GM19043 (cell line): Measurements from ENCODE around the gene MOSPD3.
A peak's percentile ranks its signal among the peaks of the same experiment; 100 is the strongest.
"Not testable (repeated sequence)": the region's sequence is repeated elsewhere in the genome, so short reads cannot be mapped to it uniquely, and the experiment has no call there.

ENCODE experiments used
- ATAC-seq: cut with Tn5 transposase; IDR thresholded peaks from one replicate; pipeline ENCODE4 v1.9.1; 2021; ENCODE audit warnings: low read depth; ENCODE audit not compliant: unreplicated experiment

The MOSPD3 gene, protein sequence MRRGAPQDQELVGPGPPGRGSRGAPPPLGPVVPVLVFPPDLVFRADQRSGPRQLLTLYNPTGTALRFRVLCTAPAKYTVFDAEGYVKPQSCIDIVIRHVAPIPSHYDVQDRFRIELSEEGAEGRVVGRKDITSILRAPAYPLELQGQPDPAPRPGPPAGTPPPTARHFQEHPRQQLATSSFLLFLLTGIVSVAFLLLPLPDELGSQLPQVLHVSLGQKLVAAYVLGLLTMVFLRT

DNA sequence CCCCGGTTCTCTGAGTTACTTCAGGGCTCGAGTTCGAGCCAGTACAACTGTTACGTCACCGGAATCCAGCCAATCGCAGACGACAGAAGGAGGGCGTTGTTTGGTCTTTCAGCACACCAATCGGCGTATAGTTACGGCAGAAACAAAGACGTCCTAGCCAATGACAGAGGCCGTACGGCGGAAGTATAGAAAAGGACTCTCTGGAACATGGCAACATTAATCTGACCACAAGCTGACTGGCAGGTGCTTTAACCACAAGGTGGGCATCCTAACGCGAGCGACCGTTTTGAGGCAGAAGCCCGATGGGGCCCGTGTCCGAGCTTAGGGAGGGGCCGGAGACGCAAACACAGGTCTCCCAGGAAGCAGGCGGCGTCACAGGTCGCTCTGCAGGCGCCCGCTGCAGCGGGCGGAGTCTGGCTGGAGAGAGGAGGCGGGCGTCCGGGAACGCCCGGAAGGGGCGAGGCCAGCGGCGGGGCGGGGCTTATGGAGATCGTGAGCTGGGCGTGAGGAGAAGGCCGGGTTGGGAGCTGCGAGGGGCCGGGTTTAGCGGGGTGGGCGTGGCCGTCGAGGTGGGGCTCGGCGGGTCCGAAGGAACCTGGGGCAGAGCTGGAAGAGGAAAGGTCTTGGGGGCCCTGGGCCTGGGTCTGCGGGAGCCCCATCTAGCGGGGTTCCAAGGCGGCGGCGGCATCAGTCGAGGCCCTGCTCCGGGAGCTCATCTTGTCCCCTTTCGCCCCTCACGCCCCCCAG is at the start of gene MOSPD3:
Gene MOSPD3 (plus strand): TSS at position 558 of the 747 bp plus-strand sequence. CDS start 252 bp downstream, outside the sequence.
- ATAC-seq, result peak; percentile 92

DNA sequence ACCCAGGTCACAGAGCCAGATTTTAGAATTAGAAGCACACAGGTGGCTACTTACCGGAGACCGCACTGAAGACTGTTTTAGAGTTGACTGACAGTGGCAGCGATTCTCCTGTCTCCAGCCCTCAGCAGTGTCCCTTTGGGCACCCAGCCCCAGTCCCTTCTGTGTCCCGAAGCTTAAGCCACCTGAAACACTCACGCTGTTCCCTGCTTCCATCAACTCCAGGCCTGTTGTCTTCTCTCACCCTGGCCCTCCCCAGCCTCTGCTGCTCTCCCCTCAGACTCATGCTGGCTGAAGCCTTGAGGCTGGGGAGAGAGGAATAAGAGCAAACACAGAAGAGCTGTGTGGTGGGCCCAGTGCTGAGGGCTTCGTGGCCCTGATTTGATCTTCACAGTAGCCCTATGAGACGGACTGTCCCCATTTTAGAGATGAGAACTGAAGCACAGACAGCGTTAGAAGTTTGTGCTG is 49.2 kb upstream of the MOSPD3 start:
- no peak for ATAC-seq

DNA sequence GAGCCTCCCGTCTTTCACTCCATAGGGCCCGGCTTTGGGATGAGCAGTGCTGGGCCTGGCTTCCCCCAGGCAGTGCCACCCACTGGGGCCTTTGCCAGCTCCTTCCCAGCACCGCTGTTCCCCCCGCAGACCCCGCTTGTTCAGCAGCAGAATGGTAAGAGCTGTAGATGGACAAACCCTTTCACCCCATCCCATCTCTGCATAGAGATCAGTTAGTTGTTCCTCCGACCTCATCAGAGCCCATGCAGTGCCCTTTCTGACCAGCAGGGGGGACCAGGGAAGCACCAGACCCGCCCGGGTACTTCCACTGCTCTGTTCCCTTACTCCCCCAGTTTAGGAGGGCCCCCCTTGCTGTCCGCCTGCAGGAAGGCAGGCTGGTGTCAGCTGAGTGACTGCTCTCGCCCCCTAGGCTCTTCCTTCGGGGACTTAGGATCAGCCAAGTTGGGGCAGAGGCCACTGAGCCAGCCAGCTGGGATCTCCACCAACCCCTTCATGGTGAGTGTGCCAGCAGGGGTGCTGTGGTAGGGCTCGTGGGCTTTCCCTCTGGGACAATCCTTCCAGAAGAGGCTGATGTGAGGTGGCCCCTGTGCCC is 48.4 kb upstream of the MOSPD3 start:
- ATAC-seq, result no peak

DNA sequence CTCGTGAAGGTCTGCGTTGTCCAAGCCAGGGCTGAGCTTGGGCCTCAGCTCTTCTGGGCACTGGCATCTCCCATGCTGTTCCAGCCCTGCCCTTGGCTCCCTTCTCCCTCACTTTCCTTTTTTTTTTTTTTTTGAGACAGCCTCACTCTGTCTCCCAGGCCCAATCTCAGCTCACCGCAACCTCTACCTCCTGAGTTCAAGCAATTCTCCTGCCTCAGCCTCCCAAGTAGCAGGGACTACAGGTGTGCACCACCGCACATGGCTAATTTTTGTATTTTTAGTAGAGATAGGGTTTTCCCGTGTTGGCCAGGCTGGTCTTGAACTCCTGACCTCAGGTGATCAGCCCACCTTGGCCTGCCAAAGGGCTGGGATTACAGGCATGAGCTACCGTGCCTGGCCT is 47.9 kb upstream of the MOSPD3 start:
- ATAC-seq, result not testable (repeated sequence)

DNA sequence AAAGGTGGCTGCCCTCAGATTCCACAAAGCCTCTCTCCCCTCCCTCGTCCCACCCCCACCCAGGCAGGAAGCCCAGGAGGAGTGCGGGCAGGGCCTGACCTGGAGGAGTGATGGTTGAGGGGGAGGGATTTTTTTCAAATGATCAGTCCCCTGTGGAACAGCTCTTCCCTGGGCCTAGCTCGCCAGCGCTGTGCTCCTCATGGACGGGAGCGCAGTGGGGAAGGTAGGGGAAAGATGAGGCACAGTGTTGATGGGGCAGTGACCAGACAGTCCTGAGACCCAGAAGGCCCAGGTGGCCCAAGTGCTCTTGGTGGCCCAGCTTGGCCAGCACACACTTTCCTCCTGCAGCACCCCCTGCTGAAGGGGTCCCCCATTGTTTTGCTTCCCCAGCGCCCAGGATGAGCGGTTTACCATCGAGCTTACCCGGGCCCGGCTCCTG is 47.2 kb upstream of the MOSPD3 start:
- ATAC-seq, result no peak

DNA sequence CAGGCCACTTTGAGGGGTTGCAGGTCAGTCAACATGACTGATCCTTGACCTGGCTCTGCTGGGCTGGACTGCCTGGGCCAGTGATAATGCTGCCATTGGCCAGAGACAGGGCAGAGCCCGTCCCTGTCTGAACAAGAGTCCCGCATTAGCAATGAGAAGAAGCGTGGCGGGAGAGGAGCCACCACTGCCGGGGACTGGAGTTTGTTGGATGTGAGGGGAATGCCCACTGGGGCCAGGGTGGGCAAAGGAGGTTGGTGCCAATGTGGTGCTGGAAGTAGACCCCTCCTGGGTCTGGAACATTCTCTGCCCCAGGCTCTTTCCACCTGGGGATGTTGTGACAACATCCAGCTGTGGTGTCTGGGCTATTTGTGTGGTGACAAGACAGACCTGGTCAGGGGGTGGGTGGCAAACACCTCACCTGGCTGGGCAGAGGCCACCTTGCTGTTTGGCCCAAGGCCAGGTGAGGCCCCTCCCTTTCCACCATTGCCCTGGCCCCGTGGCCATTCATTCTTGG is 46.3 kb upstream of the MOSPD3 start:
- no peak for ATAC-seq

DNA sequence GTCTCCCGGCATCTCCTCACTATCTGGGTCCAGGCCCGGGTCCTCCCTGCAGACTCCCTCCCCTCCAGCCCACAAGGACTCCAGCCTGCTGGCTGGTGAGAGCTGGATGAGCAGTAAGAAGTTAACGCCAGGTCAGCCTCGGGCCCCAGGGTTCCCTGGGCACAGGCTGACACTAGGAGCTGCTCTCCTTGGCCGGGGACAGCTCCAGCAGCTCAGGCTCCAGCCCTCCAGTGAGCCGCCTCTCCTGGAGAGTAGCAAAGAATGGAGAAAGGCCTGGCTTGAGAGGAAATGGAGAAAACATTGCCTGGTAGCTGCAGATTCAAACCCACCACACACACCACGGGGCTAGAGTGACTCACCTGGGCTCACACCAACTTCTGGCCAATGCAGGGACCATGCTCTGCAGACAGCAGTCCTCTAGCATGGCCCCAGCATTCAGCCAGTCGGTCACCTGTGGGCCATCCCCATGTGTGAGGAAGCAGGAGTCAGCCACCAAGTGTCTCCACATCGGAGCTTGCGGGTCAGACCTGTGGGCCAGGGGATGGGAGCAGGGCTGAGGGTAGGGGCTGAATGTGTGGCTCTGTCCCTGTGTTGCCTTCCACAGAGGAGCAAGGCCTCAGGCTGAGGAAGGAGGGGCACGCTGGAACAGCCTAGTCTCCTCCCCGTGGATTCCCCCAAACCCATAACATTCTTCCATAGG is 45.2 kb upstream of the MOSPD3 start:
- ATAC-seq, result no peak

DNA sequence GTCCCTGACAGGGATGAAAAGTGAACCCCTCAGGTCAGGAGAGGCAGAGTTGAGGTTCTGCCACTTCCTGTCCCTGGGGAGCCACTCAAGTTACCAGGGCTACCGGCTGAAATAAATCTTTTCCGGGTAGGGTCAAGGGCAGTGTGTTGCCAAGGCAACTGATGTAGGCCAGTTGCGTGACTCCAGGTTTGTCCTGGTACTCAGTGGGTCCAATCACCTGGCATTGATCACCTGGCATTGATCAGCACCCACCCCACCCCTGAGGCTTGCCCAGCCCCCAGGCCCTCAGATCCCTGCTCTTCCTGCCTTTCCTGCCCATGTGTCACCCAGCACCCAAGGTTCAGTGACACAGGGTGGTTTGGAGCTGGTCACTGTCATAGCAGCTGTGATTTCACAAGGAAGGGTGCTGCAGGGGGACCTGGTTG is 44.6 kb upstream of the MOSPD3 start:
- ATAC-seq, result no peak

DNA sequence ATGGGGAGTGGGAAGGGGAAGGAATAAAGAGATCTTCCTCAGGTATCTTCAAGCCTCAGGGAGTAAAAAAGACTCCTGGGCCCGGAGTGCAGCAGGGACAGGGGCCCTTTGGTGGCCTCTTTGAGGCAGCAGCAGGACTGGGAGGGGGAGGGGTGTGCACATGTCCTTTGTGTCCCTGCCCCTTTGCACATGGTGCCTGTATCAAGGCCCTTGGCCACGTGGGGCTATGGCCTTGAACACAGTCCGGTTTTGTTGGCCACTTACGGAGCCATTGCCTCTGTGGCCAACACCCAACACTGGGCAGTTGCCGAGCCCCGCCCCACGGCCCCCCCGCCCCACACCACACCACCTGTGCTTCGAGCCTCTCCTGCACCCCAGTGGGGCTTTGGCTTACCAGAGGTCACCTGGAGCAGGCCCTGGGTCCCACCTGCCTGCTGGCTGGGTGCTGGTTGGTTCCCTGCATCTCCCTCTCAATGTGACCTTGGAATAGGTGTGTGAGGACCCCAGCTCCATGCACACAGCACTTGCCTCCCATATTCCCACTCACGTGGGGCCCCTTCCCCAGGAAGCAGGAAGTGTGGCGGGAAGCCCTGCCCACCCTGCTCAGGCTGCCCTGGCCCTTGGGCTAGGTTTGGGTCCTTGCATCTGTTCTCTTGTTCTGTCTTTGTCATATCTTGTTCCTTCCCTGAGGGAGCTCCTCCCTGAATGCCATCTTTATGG is 44.0 kb upstream of the MOSPD3 start:
- no peak for ATAC-seq

DNA sequence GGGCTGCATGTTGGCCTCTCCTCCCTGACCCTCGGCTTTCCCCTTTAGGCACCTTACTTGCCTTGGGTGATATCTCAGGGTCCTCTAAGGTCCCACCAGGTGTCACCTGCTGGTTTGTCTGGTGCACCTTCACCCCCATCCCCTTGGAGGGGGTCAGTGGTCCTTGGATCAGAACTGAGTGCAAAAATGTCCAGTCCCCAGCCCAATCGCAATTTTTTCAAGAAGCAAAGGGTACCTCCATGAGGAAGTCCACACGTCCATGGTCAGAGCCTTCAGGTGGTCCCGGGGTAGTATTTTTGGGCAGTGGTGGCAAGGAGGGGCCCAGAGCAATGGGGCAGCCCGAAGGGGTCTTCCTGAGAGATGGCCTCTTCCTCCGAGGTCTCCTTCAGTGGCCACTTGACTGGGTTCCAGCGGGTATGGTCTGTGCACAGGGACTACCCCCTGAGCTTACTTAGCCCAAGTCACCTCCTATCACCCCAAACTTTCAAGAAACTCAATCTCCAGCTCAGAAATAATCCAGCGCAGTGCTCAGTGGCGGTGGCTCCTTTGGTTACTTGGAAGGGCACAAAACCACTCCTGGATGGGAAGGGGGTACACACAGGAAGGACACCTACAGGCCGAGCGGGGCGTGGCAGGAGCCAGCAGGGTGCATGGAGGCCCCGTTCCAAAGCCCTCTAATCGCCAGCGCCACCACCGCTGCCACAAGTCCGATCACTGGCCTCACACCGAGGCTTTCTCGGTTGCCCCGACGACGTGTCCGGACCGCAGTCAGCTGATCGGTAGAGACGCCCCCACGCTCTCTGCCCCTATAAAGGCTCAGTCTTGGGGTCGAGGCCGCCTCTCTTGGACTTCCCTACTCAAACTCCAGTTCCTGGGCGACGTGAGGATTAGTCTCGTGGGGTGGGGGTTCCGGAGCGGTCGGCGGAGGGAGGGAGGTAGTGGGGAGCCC is 43.2 kb upstream of the MOSPD3 start:
- no peak for ATAC-seq

DNA sequence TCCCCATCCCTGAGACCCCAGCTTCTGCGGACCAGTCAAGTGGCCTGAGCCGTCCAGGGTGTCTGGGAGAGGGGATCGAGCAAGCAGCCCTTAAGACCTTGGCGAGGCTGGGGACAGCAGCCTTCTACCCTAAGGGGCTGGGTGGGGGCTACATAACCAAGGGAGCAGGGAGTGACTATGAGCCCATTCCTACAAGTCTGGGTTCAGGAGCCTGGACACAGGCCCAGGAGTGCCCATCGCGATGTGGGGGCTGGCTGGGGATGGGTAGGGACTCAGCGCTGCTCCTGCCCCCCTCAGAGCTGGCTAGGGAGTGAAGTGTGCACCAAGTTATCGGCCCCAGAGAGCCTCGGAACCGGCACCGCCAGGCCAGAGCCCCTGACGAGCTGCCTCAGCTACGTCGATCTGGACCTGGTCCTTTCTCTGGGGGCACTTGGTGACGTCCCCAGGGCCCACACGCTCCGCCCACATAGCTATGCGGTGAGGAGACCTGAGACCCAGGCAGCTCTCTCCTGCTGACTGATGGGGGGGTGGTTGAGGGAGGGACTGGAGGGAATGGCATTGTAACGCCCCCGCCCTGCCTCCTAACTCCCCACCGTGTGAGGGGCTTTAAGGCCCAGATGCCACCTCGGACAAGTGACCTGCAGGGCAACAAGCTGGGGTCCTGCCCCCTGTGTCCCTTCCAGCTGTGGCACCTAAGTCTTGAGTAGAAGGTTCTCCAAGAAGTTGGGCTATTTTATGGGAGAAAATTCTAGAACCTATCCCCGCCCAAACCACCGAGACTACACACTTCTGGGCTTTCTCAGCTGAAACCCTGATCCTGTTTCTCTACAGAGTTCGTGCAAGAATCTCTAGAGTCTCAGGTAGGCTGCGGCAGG is 41.1 kb upstream of the MOSPD3 start:
- no peak for ATAC-seq

DNA sequence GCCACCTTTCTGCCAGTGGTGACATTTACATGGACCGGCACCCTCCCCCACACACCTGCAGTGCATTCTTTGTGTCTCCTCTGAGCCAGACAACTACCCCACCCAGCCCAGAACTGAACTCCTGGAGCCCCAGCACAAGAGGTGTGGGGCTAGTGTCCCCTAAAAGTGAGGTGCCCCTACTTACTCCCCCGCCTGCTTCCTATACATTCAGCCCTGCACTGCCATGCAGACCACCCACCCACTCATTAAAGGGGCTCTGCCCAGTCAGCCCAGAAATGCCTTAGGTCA is 40.6 kb upstream of the MOSPD3 start:
- ATAC-seq, result no peak

DNA sequence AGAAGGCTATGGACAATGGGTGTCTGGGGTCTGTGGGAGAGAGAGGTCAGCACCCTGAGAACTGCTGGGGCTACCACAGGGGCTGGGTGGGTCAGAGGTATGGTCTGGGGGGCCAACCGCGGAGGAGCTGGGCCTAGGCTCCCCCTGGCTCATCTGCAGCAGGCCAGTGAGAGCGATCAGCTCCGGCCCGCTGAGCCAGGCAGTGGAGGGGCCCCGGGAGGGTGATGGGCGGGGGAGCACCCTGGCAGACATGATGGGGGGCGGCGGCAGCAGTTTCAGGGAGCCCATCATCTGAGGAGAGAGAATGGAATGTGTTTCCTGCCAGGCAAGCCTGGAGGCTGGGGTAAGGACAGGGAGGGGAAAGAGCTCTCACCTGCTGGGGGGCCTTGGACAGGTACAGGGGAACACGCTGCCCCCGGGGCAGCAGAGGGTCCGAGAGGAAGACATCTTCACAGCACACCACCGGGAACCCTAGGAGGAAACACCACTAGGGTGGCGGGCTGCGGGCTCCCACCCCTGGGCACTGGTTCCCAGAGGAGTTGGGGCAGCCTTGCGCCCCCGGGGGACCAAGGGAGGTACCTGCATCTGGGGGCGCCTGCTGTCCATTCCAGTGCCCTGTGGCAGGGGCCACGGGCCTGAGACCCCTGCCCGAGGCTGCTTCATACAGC is 39.9 kb upstream of the MOSPD3 start:
- no peak for ATAC-seq

DNA sequence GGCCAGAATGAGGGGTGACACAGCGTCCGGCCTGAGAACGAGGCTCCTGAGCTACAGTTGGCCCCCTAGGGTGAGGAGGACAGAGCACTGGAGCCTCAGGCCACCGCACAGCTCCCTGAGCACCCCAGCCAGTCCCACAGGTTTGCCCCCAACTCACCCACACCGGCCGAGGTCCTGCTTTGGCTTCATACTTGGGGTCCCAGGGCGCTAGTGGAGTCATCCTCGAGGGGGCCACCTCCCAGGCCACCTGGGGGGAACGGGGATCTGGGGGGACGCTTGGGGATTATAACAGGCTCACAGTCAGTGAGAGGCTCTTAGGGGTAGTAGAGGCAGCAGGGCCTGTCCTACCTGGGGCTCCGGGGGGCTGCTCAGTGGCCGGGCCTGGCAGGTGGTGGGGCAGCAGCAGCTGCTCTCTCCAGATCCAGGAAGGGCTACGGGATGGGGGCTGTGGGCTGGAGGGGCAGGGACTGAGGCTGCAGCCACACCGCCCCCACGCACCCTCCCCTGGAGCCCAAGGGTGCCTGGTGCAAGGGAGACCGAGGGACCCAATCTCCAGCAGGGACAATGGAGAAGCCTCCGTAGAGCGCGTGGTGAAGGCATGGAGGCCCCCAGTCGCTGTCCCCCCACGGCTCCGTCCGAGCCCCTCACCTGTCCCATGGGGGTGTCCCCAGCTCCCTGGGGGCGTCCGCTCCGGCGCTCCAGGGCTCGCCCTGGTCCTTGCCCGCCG is 39.2 kb upstream of the MOSPD3 start:
- ATAC-seq, result no peak

DNA sequence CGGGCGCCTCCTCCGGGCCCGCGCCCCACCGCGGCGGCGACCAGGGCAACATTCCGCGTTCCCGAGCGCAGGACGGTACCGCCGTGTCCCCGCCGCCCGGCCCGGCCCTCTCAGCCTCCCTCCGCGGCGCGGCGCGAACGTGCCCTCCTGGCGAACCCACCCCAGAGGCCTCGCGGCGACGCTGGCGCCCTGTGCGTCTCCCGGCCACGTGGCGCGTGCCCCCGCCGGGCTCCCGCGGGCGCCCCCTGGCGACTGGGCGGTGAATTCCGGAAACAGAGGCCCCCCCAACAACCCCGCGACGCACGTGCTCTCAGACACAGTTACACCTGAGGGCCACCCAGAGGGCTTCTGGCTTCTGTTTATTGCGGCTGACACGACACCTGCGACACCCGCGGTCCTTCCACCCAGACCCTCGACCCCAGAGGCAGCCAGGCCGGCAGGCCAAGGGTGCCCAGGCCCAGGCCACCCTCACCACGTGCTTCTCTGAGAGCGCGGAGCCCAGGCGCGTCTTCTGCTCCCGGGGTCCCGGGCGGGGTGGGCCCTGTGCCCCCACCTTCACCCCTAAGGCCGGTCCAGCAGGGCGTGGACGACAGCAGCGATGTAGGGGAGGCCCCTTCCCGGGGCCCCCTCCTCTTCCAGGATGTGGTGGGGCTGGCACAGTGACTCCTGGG is 38.5 kb upstream of the MOSPD3 start, which contains the start of gene SAP25:
Gene SAP25 (minus strand): TSS at position 210 of the 671 bp plus-strand sequence. CDS start 158 bp downstream, at position 52.
- no peak for ATAC-seq

DNA sequence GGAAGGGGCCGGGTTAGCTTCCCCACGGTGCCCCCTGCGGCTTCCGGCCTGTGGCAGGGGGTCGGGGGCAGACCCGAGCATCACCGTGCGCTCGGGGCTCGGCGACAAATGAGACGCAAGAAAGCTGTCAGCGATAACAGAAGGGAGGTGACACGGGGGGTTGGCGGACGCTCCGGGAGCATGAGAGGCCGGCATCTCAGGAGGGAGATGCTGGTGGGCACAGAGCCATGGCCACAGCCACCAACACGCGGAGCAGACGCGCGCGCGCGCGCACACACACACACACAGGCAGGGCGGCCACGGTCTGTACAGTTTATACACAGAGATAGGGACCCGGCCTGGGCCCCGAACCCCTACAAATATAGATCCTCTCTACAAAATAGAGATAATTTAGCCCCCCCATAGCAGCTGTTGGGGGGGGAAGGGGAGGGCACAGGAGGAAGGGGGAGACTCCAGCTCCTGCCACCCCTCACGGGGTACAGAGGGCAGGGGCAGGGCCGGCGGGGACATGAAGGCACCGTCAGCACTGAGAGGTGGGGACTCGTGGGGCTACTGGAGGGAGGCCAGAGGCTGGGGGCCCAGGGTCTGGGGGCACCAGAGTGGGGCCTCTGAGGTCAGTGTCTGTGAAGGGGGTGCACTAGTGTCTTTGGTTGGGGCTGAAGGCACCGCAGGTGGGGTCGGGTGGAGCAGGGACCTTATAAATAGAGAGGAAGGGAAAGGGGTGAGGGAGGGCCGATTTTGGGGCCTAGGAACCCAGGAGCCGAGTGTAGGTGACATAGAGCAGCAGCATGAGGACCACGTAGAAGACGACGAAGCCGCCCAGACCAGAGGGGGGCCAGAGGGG is 37.8 kb upstream of the MOSPD3 start:
- ATAC-seq, result no peak
